CD4-positive, alpha-beta T cell treated with Interleukin-21 for 1 hour (primary cell): ENCODE measurements around the gene UBFD1.
"Not testable (repeated sequence)": the region's sequence is repeated elsewhere in the genome, so short reads cannot be mapped to it uniquely, and the experiment has no call there.

Experiments used
- DNase-seq: peaks from one replicate; pipeline ENCODE4 v3.0.0-alpha.2; 2020

The UBFD1 gene

DNA sequence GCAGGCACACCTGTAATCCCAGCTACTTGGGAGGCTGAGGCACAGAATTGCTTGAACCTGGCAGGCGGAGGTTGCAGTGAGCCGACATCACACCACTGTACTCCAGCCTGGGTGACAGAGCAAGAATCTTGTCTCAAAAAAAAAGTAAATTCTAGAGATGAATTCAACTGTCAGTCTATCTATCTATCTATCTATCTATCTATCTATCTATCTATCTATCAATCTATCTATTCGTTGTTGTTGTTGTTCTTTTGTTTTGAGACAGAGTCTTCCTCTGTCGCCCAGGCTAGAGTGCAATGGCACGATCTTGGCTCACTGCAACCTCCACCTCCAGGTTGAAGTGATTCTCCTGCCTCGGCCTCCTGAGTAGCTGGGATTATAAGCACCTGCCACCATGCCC is 53.4 kb downstream of the UBFD1 start:
- DNase-seq = not testable (repeated sequence)

GRCh38 chr16:23611936-23612335 is 54.4 kb downstream of the UBFD1 start:
- no peak for DNase-seq

DNA sequence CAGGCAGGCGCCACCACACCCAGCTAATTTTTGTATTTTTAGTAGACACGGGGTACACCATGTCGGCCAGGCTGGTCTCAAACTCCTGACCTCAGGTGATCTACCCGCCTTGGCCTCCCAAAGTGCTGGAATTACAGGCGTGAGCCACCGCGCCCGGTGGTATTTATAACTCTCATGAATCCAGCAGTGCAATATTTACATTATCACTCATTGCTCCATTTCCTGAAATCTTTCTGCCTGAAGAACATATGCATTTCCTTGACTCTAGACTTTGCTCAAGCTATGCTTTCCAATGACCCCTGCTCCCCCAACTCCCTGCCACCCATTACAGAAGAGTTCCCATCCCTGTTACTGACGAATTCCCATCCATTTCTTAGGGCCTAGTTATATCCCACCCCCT is 58.3 kb downstream of the UBFD1 start:
- DNase-seq = no peak
